Measurements from ENCODE around the gene SLC2A13.

DNA sequence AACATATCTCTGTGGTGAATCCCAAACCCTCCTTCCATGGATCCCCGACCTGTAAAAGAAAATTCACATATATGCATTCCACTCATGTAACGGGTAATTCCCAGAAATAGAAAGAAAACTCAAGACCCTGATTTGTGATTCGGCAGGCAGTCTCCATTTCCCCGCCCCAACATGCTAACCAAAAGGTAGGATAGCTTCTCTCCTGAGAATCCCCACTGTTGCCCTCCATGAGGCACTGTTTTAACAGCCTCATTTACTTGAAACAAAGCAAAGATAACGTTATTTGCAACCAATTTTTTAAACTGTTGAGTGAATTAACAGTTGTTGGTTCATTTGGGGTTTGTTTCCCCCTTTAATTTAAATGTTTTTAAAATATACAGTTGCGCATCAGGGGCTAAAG lies 774 bp upstream of the SLC2A13 start:
- TF ChIP-seq EP300 (IDR thresholded peaks at IDR 0.05; ENCODE audit: borderline replicate concordance) (no peak), FOXM1 (IDR thresholded peaks at IDR 0.05; ENCODE audit: borderline replicate concordance, low read depth) (no peak), CREB1 (IDR thresholded peaks at IDR 0.05; ENCODE audit: low read depth) (no peak), ZBTB7A (IDR thresholded peaks at IDR 0.05; ENCODE audit: low read depth) (no peak), USF1 (IDR thresholded peaks at IDR 0.05) (no peak), YY1 (IDR thresholded peaks at IDR 0.05; ENCODE audit: low read depth) (no peak), TAF1 (IDR thresholded peaks at IDR 0.05; ENCODE audit: low read depth) (no peak), RAD21 (IDR thresholded peaks at IDR 0.05; ENCODE audit: low read depth) (no peak), TCF12 (IDR thresholded peaks at IDR 0.05; ENCODE audit: low read depth) (no peak), MAX (IDR thresholded peaks at IDR 0.05) (no peak), CEBPB (IDR thresholded peaks at IDR 0.05) (no peak), EGR1 (IDR thresholded peaks at IDR 0.05) (no peak), TEAD4 (IDR thresholded peaks at IDR 0.05) (no peak)
- TF ChIP-seq, protein P1, sequence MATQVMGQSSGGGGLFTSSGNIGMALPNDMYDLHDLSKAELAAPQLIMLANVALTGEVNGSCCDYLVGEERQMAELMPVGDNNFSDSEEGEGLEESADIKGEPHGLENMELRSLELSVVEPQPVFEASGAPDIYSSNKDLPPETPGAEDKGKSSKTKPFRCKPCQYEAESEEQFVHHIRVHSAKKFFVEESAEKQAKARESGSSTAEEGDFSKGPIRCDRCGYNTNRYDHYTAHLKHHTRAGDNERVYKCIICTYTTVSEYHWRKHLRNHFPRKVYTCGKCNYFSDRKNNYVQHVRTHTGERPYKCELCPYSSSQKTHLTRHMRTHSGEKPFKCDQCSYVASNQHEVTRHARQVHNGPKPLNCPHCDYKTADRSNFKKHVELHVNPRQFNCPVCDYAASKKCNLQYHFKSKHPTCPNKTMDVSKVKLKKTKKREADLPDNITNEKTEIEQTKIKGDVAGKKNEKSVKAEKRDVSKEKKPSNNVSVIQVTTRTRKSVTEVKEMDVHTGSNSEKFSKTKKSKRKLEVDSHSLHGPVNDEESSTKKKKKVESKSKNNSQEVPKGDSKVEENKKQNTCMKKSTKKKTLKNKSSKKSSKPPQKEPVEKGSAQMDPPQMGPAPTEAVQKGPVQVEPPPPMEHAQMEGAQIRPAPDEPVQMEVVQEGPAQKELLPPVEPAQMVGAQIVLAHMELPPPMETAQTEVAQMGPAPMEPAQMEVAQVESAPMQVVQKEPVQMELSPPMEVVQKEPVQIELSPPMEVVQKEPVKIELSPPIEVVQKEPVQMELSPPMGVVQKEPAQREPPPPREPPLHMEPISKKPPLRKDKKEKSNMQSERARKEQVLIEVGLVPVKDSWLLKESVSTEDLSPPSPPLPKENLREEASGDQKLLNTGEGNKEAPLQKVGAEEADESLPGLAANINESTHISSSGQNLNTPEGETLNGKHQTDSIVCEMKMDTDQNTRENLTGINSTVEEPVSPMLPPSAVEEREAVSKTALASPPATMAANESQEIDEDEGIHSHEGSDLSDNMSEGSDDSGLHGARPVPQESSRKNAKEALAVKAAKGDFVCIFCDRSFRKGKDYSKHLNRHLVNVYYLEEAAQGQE (IDR thresholded peaks at IDR 0.05; ENCODE audit: low read depth) = no peak
